Skin epidermis (tissue), 12 donors: ENCODE results near the gene OR9Q1.
"Not testable (repeated sequence)": the region's sequence is repeated elsewhere in the genome, so short reads cannot be mapped to it uniquely, and the experiment has no call there.

Experiments
- H3K27ac ChIP-seq, 21 experiments: fragments of 200-600 bp; sonication (generic) in 11 of 21; one replicate each; pipeline ENCODE4 v1.5.0; 2020; ENCODE audit warnings: mild to moderate bottlenecking in 3 of 21, inconsistent platforms in 2 of 21, moderate library complexity in 2 of 21
- H3K4me3 ChIP-seq, 7 experiments: fragments of 200-600 bp; sonication (generic) in 2 of 7; one replicate each; pipeline ENCODE4 v1.5.0; 2020; ENCODE audit warnings: inconsistent platforms in 2 of 7, mild to moderate bottlenecking in 2 of 7, moderate library complexity in 1 of 7

OR9Q1 gene

GRCh38 chr11:58212420-58212819 is 188.7 kb downstream of the OR9Q1 start, which contains the start of gene OR1S1:
Gene OR1S1, plus strand, starts transcription at chr11:58212720.
- not testable (repeated sequence) for H3K27ac ChIP-seq, H3K4me3 ChIP-seq

GRCh38 chr11:58216476-58216875 is 192.8 kb downstream of the OR9Q1 start:
- Histone ChIP-seq H3K4me3 (no peak overlapping the region), H3K27ac (no peak overlapping the region)

- Histone ChIP-seq H3K4me3 (no peak overlapping the region), H3K27ac (no peak overlapping the region)
These were observed 199.0 kb downstream of the OR9Q1 start for GRCh38 chr11:58222721-58223120.

- Histone ChIP-seq H3K4me3 (no peak overlapping the region), H3K27ac (no peak overlapping the region)
These were observed 204.4 kb downstream of the OR9Q1 start for GRCh38 chr11:58227956-58228615.
